Thyroid gland (tissue), 4 donors: Measurements from ENCODE around the gene DENND5B. TPM values are rescaled to one million over a fixed set of nuclear protein-coding genes. Genes with fewer than 3 reads are reported as not detected.

Experiments
- DNase-seq, 2 donors: peaks; one replicate each; pipeline ENCODE4 v3.0.0-alpha.2; 2019
- H3K27ac ChIP-seq, 3 donors: fragments of 200-600 bp; sonication (generic); 1 replicate in 2 of 3; 2 replicates in 1 of 3; pipeline ENCODE4 v1.5.1; 2016 to 2019; ENCODE audit warnings: mild to moderate bottlenecking in 1 of 3, moderate library complexity in 1 of 3
- H3K27me3 ChIP-seq: fragments of 200-600 bp; sonication (generic); one replicate; pipeline ENCODE4 v1.5.1; 2019
- H3K36me3 ChIP-seq, 2 donors: fragments of 200-600 bp; sonication (generic); one replicate each; pipeline ENCODE4 v1.5.1; 2016 to 2019
- H3K4me1 ChIP-seq, 2 donors: fragments of 200-600 bp; sonication (generic); one replicate each; pipeline ENCODE4 v1.5.1; 2017 to 2019
- H3K4me3 ChIP-seq, 3 donors: fragments of 200-600 bp; sonication (generic); replicated peaks in 1 of 3; 1 replicate in 2 of 3; 2 replicates in 1 of 3; pipeline ENCODE4 v1.5.1; 2016; ENCODE audit warnings: mild to moderate bottlenecking in 1 of 3
- H3K9me3 ChIP-seq: fragments of 200-600 bp; sonication (generic); one replicate; pipeline ENCODE4 v1.5.1; 2017
- POLR2A ChIP-seq, 2 donors: fragments of 450-650 bp; IDR thresholded peaks; one replicate each; pipeline ENCODE4 v1.6.1; 2017; ENCODE audit warnings: antibody characterized with exemption in 2 of 2, mild to moderate bottlenecking in 2 of 2, moderate library complexity in 1 of 2
- WGBS, 2 donors: methylation state at CpG; one replicate each; pipeline ENCODE4 v1.1.5; 2017; 5-methylcytosine and 5-hydroxymethylcytosine counted together
- intact Hi-C: fragments of 100-400 bp; cut with DNase I; formaldehyde crosslinking; loops from one replicate; pipeline ENCODE4 v1.15.1; 2023
- total RNA-seq, 4 donors: library from RNA; depleted of rRNA; stranded (reverse); fragments of >200 nt; gene quantifications; one replicate each; pipeline ENCODE4 v1.2.3, GENCODE V29; 2016
- TF ChIP-seq, protein P1 (sequence below), 6 experiments: fragments of 200-600 bp in 3 of 6; fragments of 450-650 bp in 3 of 6; sonication (generic) in 3 of 6; IDR thresholded peaks; one replicate each; pipeline ENCODE4 v1.5.1; 2016 to 2019; ENCODE audit warnings: antibody characterized with exemption in 6 of 6, mild to moderate bottlenecking in 2 of 6, inconsistent platforms in 1 of 6, moderate library complexity in 1 of 6

The DENND5B gene
- total RNA-seq, 4 donors from 2014 or later: 13.3 to 17.7 (median 16.2) TPM

DNA sequence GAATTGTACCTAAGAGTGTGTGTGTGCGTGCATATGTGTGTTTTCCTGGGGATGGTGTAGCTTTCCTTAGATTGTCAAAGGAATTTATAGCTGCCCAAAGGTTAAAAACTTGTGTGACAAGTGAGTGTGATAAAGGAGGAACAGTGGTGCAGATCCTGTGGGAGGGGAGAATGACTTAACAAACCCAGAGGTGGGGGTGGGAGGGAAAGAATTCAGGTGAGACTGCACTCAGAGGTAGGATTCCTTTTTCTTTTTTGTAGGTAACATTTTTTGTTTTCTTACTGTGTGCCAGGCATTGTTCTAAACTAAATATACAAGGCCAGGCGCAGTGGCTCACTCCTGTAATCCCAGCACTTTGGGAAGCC lies 219.7 kb downstream of the DENND5B start:
- DNase-seq: no peak
- no peak for TF ChIP-seq POLR2A (IDR thresholded peaks at IDR 0.05)
- TF ChIP-seq, protein P1, sequence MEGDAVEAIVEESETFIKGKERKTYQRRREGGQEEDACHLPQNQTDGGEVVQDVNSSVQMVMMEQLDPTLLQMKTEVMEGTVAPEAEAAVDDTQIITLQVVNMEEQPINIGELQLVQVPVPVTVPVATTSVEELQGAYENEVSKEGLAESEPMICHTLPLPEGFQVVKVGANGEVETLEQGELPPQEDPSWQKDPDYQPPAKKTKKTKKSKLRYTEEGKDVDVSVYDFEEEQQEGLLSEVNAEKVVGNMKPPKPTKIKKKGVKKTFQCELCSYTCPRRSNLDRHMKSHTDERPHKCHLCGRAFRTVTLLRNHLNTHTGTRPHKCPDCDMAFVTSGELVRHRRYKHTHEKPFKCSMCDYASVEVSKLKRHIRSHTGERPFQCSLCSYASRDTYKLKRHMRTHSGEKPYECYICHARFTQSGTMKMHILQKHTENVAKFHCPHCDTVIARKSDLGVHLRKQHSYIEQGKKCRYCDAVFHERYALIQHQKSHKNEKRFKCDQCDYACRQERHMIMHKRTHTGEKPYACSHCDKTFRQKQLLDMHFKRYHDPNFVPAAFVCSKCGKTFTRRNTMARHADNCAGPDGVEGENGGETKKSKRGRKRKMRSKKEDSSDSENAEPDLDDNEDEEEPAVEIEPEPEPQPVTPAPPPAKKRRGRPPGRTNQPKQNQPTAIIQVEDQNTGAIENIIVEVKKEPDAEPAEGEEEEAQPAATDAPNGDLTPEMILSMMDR (IDR thresholded peaks at IDR 0.05): no peak
- no peak overlapping the region for H3K4me3 ChIP-seq
- H3K9me3 ChIP-seq: no peaks in the 10 kb centered on the region
- peaks cover 6 to 14% of the 10 kb centered on the region in 2 donors for H3K4me1 ChIP-seq
- no peaks in the 10 kb centered on the region for H3K27me3 ChIP-seq
- intact Hi-C loops: no loop called here
- no peak overlapping the region for H3K27ac ChIP-seq
- H3K36me3 ChIP-seq: no peaks in the 10 kb centered on the region
- WGBS, 2 donors: 84 to 92% methylated on average over 2 of the region's 2 CpGs

DNA sequence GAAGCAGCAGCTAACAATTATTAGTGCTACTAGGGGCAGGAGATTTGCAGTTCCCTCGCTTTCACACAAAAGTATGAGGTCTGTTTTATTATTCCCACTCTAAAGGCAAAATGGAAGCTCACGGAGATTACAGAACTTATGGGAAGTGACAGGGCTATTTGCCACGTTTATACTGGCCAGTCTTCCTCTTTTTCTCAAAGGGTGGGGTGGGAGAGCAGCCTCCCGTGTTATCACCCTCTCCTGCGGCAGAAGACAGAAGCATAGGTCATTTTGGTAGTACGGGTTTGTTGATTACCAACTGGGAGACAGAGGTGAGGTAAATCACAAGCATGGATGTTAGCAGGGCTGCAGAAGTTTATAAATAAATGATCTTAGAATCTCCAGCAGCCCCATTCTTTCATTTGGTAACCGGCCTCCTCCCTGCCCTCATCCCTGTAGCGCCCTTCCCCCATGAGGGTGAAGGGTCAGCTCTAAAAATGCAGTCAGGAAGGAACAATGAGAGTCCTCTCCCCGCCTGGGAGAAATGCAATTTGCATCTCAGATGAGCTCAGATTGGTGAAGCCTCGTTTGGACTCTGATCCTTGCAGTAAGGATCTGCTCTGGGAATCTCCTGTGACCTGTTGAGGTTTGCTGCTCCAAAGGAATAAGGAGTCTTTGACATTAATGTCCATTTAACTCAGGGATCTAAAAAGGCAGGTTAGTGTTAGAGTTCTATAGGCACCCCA lies 220.2 kb downstream of the DENND5B start:
- H3K36me3 ChIP-seq: no peaks in the 10 kb centered on the region
- no peak overlapping the region for H3K4me3 ChIP-seq
- intact Hi-C loops: no loop called here
- no peaks in the 10 kb centered on the region for H3K27me3 ChIP-seq
- no peak for TF ChIP-seq POLR2A (IDR thresholded peaks at IDR 0.05)
- TF ChIP-seq, protein P1 (IDR thresholded peaks at IDR 0.05): no peak
- 69 to 70% methylated on average over 10 of the region's 10 CpGs for WGBS, 2 donors
- DNase-seq: no peak
- peaks cover 6 to 14% of the 10 kb centered on the region in 2 donors for H3K4me1 ChIP-seq
- H3K27ac ChIP-seq: no peak overlapping the region
- H3K9me3 ChIP-seq: no peaks in the 10 kb centered on the region

DNA sequence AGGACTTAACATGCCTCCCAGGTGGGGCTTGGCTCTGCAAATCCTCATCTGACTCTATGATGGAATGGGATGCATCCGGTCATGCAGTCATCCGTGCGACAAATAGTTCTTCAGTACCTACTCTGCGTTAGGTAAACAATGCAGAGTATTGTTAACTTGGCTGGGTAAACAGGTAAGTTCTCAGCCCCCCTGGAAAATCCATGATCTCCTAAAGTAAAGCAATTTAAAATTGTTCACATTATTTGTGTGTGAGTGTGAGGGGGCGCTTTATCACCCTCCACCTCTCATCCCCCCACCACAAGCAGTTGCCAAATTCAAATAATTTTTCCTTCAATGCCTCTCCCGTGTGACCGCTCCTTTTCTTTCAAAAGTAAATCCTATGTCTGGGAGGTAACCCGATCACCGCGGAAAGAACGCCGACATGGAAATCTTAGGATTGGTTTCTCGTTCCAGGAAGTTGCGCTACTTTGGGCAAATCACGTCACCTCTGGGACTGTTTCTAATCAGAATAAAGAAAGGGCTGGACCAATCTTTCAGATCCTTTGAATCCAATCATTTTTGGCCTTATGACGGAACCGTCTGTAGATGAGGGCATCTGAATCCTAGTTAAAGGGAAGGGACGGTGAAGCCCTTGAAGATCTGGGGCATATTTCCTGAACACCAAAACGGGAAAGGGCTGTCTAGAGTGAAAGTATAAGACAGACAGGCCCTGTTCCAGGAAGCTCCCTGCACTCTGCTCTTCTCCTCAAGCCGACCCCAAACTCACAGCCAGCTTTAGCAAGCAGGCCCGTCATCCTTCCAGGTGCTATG lies 221.0 kb downstream of the DENND5B start:
- WGBS, 2 donors: 34 to 37% methylated on average over 21 of the region's 21 CpGs
- H3K4me1 ChIP-seq: peaks cover 6 to 14% of the 10 kb centered on the region in 2 donors
- H3K27ac ChIP-seq: peak overlapping the region in 1 of 3 donors; percentile 9
- TF ChIP-seq, protein P1 (IDR thresholded peaks at IDR 0.05): no peak
- TF ChIP-seq POLR2A (IDR thresholded peaks at IDR 0.05): no peak
- H3K27me3 ChIP-seq: no peaks in the 10 kb centered on the region
- no peaks in the 10 kb centered on the region for H3K9me3 ChIP-seq
- no peaks in the 10 kb centered on the region for H3K36me3 ChIP-seq
- DNase-seq: peak; percentile 16 to 44
- peak overlapping the region in 1 of 3 donors; percentile 8 for H3K4me3 ChIP-seq
- intact Hi-C loops: no loop called here

GRCh38 chr12:31368666-31369361 lies 222.1 kb downstream of the DENND5B start:
- H3K27ac ChIP-seq: no peak overlapping the region
- H3K27me3 ChIP-seq: no peaks in the 10 kb centered on the region
- 39 to 51% methylated on average over 8 of the region's 8 CpGs for WGBS, 2 donors
- no peak overlapping the region for H3K4me3 ChIP-seq
- intact Hi-C loops: no loop called here
- TF ChIP-seq, protein P1 (IDR thresholded peaks at IDR 0.05): no peak
- TF ChIP-seq POLR2A (IDR thresholded peaks at IDR 0.05): no peak
- DNase-seq: no peak
- no peaks in the 10 kb centered on the region for H3K36me3 ChIP-seq
- H3K4me1 ChIP-seq: peaks cover 6 to 14% of the 10 kb centered on the region in 2 donors
- H3K9me3 ChIP-seq: no peaks in the 10 kb centered on the region
